ENCODE measurements around the gene TMEM202. TPM values are rescaled to one million over a fixed set of nuclear protein-coding genes. Genes with fewer than 3 reads are reported as not detected.
"Not testable (repeated sequence)": the region's sequence is repeated elsewhere in the genome, so short reads cannot be mapped to it uniquely, and the experiment has no call there.

Gene TMEM202
- total RNA-seq, 2 experiments from 2014 or later = not detected

- H3K9me3 Mint-ChIP-seq = no peaks in the 10 kb centered on the region
- intact Hi-C loops (cut with micrococcal nuclease) = loop anchor here (1.0 to 5.0 kb wide), 4 partner anchors 99 to 406 kb away; partner anchors contain the start of genes ADPGK, MYO9A and SENP8
- peak within 1 kb of the TSS; percentile 92 for H3K4me3 Mint-ChIP-seq
- no peaks in the 10 kb centered on the region for H3K27me3 Mint-ChIP-seq (ENCODE audit: low read depth)
- DNase-seq = peak; percentile 98
- H3K36me3 Mint-ChIP-seq (ENCODE audit: low read depth) = peaks cover 10% of the 10 kb centered on the region
- peak within 1 kb of the TSS; percentile 94 for H3K27ac Mint-ChIP-seq
- CTCF ChIA-PET = interaction anchor here (0.6 to 1.6 kb wide), 6 partner anchors 10 to 250 kb away, joined by 3 to 7 read pairs (median 3); no protein-coding TSS in a partner anchor
- H3K4me1 Mint-ChIP-seq (ENCODE audit: low read depth) = peaks cover 42% of the 10 kb centered on the region
These were observed 22.1 kb upstream of the TMEM202 start, which contains the start of gene HEXA for GRCh38 chr15:72375846-72376581. HEXA (minus strand) TSS chr15:72376014; CDS start chr15:72375972, 42 bp downstream.

- H3K36me3 Mint-ChIP-seq (ENCODE audit: low read depth) = peaks cover 7% of the 10 kb centered on the region
- peaks cover 41% of the 10 kb centered on the region for H3K4me1 Mint-ChIP-seq (ENCODE audit: low read depth)
- no peaks in the 10 kb centered on the region for H3K9me3 Mint-ChIP-seq
- no peak for DNase-seq
- H3K27ac Mint-ChIP-seq = no peak overlapping the region
- no peaks in the 10 kb centered on the region for H3K27me3 Mint-ChIP-seq (ENCODE audit: low read depth)
- CTCF ChIA-PET = interaction anchor here (0.6 kb wide), 1 partner anchor 787 kb away, joined by 3 read pairs; no protein-coding TSS in a partner anchor
- intact Hi-C loops (cut with micrococcal nuclease) = loop anchor here (2.0 to 5.0 kb wide), 3 partner anchors 150 to 405 kb away; partner anchors contain the start of genes ADPGK, MYO9A and SENP8
- no peak overlapping the region for H3K4me3 Mint-ChIP-seq
These were observed 20.8 kb upstream of the TMEM202 start for GRCh38 chr15:72377331-72377730.

DNA sequence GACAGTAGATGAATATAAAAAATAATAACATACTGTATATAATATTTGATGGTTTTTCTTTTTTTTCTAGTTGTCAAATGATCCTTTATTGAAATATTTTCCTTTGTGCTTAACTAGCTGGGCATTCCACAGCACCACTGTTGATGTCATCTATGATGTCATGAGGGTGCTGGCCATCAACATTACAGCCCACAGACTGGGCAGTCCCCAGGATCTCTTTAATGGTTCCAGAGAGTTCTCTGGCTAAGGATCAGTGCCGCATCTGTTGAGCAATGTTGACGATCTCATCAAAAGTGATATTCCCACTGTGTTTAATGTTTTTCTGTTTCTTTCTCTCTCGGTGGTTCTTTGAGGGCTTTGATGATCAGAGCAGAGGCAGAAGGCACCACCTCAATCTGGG is 19.0 kb upstream of the TMEM202 start:
- H3K9me3 Mint-ChIP-seq; H3K27ac Mint-ChIP-seq; DNase-seq; H3K36me3 Mint-ChIP-seq (ENCODE audit: low read depth); CTCF ChIA-PET; H3K27me3 Mint-ChIP-seq (ENCODE audit: low read depth); H3K4me3 Mint-ChIP-seq: not testable (repeated sequence)
- intact Hi-C loops (cut with micrococcal nuclease) = loop anchor here (5.0 kb wide), 2 partner anchors 152 to 403 kb away; partner anchors contain the start of gene ADPGK
- peaks cover 25% of the 10 kb centered on the region for H3K4me1 Mint-ChIP-seq (ENCODE audit: low read depth)

DNA sequence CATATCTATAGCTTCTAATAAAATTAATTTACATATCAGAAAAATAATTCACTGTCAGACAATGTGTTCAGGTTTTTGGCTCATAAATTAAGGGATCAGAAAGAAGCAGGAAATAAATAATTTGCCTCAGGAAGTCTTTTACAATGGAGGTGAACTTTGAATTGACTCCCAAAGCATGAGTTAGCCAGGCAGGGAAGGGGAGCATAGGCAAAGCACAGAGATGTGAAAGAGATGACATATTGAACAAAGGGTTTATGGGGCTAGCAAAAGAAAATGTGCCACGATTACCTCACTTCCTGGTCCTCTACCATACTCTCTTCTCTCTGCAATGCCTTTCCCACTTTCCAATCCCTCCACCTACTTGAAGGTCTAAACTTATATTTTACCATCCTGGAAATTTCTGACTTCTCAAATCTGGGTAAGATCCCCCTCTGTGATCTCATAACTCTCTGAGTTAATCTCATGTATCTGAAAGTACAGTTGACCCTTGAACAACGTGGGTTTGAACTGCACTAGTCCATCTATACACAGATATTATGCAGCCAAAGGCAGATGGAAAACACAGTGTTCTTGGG is 18.2 kb upstream of the TMEM202 start:
- Mint-ChIP-seq H3K27me3 (ENCODE audit: low read depth) (no peaks in the 10 kb centered on the region), H3K9me3 (no peaks in the 10 kb centered on the region), H3K4me3 (no peak overlapping the region), H3K36me3 (ENCODE audit: low read depth) (peaks cover 5% of the 10 kb centered on the region), H3K4me1 (ENCODE audit: low read depth) (peaks cover 18% of the 10 kb centered on the region), H3K27ac (no peak overlapping the region)
- CTCF ChIA-PET = no interaction called here
- intact Hi-C loops (cut with micrococcal nuclease) = loop anchor here (5.0 kb wide), 2 partner anchors 153 to 402 kb away; partner anchors contain the start of gene ADPGK
- DNase-seq = no peak

DNA sequence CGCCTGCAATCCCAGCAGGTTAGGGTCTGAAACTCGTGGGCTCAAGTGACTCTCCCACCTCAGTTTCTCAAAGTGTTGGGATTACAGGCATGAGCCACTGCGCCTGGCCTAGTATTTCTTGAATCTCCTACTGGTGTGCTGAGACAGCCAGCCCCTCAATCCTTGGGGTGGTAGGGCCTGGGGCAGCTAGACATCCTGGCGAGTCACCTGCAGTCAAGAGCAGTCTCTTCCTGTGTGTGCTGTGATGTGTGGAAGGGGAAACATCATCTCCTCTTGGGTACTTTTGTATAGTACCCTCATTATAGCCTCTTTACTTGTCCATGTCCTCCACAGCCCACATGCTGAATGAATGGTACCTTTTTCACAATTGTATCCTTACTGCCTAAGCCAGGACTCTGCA is 17.4 kb upstream of the TMEM202 start:
- CTCF ChIA-PET = no interaction called here
- Mint-ChIP-seq H3K4me1 (ENCODE audit: low read depth) (peaks cover 10% of the 10 kb centered on the region), H3K36me3 (ENCODE audit: low read depth) (peaks cover 3% of the 10 kb centered on the region), H3K27me3 (ENCODE audit: low read depth) (no peaks in the 10 kb centered on the region), H3K27ac (no peak overlapping the region), H3K9me3 (no peaks in the 10 kb centered on the region), H3K4me3 (no peak overlapping the region)
- intact Hi-C loops (cut with micrococcal nuclease) = no loop called here
- DNase-seq = no peak

- intact Hi-C loops (cut with micrococcal nuclease) = no loop called here
- Mint-ChIP-seq H3K27ac (no peak overlapping the region), H3K4me1 (ENCODE audit: low read depth) (no peaks in the 10 kb centered on the region), H3K36me3 (ENCODE audit: low read depth) (no peaks in the 10 kb centered on the region), H3K27me3 (ENCODE audit: low read depth) (no peaks in the 10 kb centered on the region), H3K9me3 (no peaks in the 10 kb centered on the region), H3K4me3 (no peak overlapping the region)
- DNase-seq = no peak
- CTCF ChIA-PET = interaction anchor here (0.9 kb wide), 1 partner anchor 14 kb away, joined by 3 read pairs; no protein-coding TSS in a partner anchor
These were observed 16.0 kb upstream of the TMEM202 start for GRCh38 chr15:72382146-72382545.

DNA sequence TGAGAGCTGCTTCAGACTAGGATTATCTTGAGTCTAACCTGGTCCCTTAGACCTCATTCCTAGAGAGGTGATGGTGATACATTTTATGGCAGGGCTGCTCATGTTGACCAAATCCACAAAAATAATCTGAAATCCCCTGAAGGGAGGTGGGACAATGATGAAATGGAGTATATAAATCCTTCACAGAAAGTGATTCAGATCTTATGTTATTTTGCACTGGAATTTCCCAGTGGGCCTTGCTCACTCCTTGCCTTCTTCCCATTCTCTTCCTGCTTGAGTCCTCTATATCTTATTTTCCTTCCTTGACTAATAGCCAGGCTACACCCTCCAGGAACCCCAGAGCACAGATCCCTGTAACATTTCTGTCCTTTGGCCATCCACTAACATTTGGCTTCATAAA is 10.4 kb upstream of the TMEM202 start:
- CTCF ChIA-PET = no interaction called here

GRCh38 chr15:72389231-72389630 is 8.9 kb upstream of the TMEM202 start:
- H3K36me3 Mint-ChIP-seq (ENCODE audit: low read depth) = no peaks in the 10 kb centered on the region

More for the DNA sequence above, 10.4 kb upstream of the TMEM202 start:
- no peak for DNase-seq
- Mint-ChIP-seq H3K4me3 (no peak overlapping the region), H3K27ac (no peak overlapping the region), H3K9me3 (no peaks in the 10 kb centered on the region), H3K27me3 (ENCODE audit: low read depth) (no peaks in the 10 kb centered on the region), H3K4me1 (ENCODE audit: low read depth) (no peaks in the 10 kb centered on the region), H3K36me3 (ENCODE audit: low read depth) (no peaks in the 10 kb centered on the region)
- intact Hi-C loops (cut with micrococcal nuclease) = no loop called here

GRCh38 chr15:72396331-72396730 is 1.8 kb upstream of the TMEM202 start:
- H3K36me3 Mint-ChIP-seq (ENCODE audit: low read depth); H3K4me3 Mint-ChIP-seq; CTCF ChIA-PET; H3K27me3 Mint-ChIP-seq (ENCODE audit: low read depth); H3K4me1 Mint-ChIP-seq (ENCODE audit: low read depth); H3K9me3 Mint-ChIP-seq; DNase-seq; H3K27ac Mint-ChIP-seq; intact Hi-C loops (cut with micrococcal nuclease): not testable (repeated sequence)

More at GRCh38 chr15:72389231-72389630, 8.9 kb upstream of the TMEM202 start:
- no peak overlapping the region for H3K4me3 Mint-ChIP-seq
- DNase-seq = no peak
- no peaks in the 10 kb centered on the region for H3K4me1 Mint-ChIP-seq (ENCODE audit: low read depth)
- no peak overlapping the region for H3K27ac Mint-ChIP-seq
- intact Hi-C loops (cut with micrococcal nuclease) = no loop called here
- CTCF ChIA-PET = no interaction called here
- H3K27me3 Mint-ChIP-seq (ENCODE audit: low read depth) = no peaks in the 10 kb centered on the region
- H3K9me3 Mint-ChIP-seq = no peaks in the 10 kb centered on the region

DNA sequence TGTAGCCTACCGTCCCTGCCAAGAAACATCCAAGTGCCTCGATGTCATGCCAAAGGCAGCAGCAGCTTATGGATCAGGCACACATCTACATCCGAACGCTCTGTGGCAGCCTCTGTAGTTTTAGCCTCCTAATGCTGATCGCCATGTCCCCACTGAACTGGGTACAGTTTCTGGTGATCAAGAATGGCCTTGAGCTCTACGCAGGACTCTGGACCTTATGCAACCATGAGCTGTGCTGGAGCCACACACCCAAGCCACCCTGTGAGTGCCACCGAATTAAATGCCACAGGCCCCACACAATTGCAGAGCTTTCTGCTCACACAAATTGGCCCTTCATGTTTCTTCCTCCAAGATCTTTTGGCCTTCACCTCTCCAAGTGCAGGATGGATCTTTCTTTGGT is 543 bp downstream of the TMEM202 start:
- intact Hi-C loops (cut with micrococcal nuclease) = no loop called here
- no peaks in the 10 kb centered on the region for H3K4me1 Mint-ChIP-seq (ENCODE audit: low read depth)
- no peak for DNase-seq
- H3K27ac Mint-ChIP-seq = no peak overlapping the region
- CTCF ChIA-PET = no interaction called here
- peaks cover 2% of the 10 kb centered on the region for H3K9me3 Mint-ChIP-seq
- H3K4me3 Mint-ChIP-seq = no peak overlapping the region
- H3K27me3 Mint-ChIP-seq (ENCODE audit: low read depth) = peaks cover under 1% of the 10 kb centered on the region
- no peaks in the 10 kb centered on the region for H3K36me3 Mint-ChIP-seq (ENCODE audit: low read depth)

DNA sequence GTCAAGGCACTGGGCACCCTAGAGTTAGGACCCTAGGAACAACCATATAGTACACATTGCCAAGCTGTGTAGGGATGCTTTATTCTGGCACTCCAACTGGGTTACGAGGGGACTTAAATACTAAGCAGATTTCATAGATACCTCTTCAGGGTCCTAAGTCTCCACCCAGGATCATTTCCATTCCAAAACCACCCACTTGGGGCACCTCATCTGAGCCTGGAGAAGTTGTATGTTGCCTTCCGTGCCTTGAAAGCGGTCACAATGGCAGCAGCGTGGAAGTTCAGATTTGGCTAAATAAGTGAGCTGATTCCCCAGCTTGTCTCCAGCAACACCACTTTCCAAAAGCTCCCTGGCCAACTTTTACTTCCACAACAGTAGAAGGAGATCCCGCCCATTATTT is 4.6 kb downstream of the TMEM202 start:
- intact Hi-C loops (cut with micrococcal nuclease) = no loop called here
- no peak for DNase-seq
- H3K9me3 Mint-ChIP-seq = no peaks in the 10 kb centered on the region
- no peak overlapping the region for H3K4me3 Mint-ChIP-seq
- H3K27me3 Mint-ChIP-seq (ENCODE audit: low read depth) = peaks cover 8% of the 10 kb centered on the region
- no peak overlapping the region for H3K27ac Mint-ChIP-seq
- H3K36me3 Mint-ChIP-seq (ENCODE audit: low read depth) = no peaks in the 10 kb centered on the region
- CTCF ChIA-PET = interaction anchor here (1.4 kb wide), 1 partner anchor 18 kb away, joined by 3 read pairs; no protein-coding TSS in a partner anchor
- H3K4me1 Mint-ChIP-seq (ENCODE audit: low read depth) = no peaks in the 10 kb centered on the region

DNA sequence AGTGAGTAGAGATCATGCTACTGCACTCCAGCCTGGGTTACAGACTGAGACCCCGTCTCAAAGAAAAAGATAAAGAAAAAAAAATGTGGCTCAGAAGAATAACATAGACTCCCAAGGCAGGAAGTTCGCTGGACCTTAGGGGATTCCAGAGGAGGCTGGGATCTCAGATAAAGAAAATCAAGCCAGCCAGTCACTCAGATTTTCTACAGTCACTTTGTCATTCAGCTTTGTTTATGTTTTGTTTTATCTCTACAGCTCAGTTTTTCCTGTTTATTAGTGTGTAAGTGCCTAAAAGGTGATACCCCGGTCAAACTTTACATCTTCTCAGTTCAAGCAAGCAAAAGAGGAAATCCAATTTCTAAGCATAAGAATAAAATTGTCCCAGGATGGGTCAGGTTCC is 6.3 kb downstream of the TMEM202 start:
- no peak for DNase-seq
- H3K27me3 Mint-ChIP-seq (ENCODE audit: low read depth) = peaks cover 8% of the 10 kb centered on the region
- no peak overlapping the region for H3K27ac Mint-ChIP-seq
- no peaks in the 10 kb centered on the region for H3K4me1 Mint-ChIP-seq (ENCODE audit: low read depth)
- no peaks in the 10 kb centered on the region for H3K9me3 Mint-ChIP-seq
- CTCF ChIA-PET = interaction anchor here (0.6 to 1.9 kb wide), 3 partner anchors 20 to 489 kb away, joined by 3 to 8 read pairs (median 3); no protein-coding TSS in a partner anchor
- H3K4me3 Mint-ChIP-seq = no peak overlapping the region
- H3K36me3 Mint-ChIP-seq (ENCODE audit: low read depth) = no peaks in the 10 kb centered on the region
- intact Hi-C loops (cut with micrococcal nuclease) = no loop called here

All from activated naive CD4-positive, alpha-beta T cell treated with anti-CD3 and anti-CD28 coated beads for 36 hours (primary cell).